SHP77 treated with DMSO at 0.1 percent for 48 hours (cell line): ENCODE results near the gene C17orf67.

Source experiments
- DNase-seq: peaks from one replicate; lab custom pipeline; 2025; lab: John Stamatoyannopoulos, UW

The C17orf67 gene

GRCh38 chr17:56808503-56808902, 25.2 kb downstream of the C17orf67 start:
- no peak for DNase-seq

- no peak for DNase-seq
These were observed 26.0 kb downstream of the C17orf67 start for GRCh38 chr17:56807723-56808122.

- no peak for DNase-seq
These were observed 26.8 kb downstream of the C17orf67 start for GRCh38 chr17:56806949-56807348.

- DNase-seq = no peak
These were observed 29.3 kb downstream of the C17orf67 start for GRCh38 chr17:56804454-56804853.

GRCh38 chr17:56803071-56803470, 30.6 kb downstream of the C17orf67 start:
- DNase-seq = no peak

- DNase-seq = no peak
These were observed 32.1 kb downstream of the C17orf67 start for GRCh38 chr17:56801459-56802178.

GRCh38 chr17:56798916-56799315, 34.8 kb downstream of the C17orf67 start:
- DNase-seq = no peak

- no peak for DNase-seq
These were observed 37.2 kb downstream of the C17orf67 start for GRCh38 chr17:56796536-56796935.

GRCh38 chr17:56795221-56795865, 38.4 kb downstream of the C17orf67 start:
- DNase-seq = no peak

- no peak for DNase-seq
These were observed 39.8 kb downstream of the C17orf67 start for GRCh38 chr17:56793957-56794356.

GRCh38 chr17:56793531-56793930, 40.2 kb downstream of the C17orf67 start:
- no peak for DNase-seq

GRCh38 chr17:56792267-56792666, 41.5 kb downstream of the C17orf67 start:
- no peak for DNase-seq

GRCh38 chr17:56786989-56787482, 46.7 kb downstream of the C17orf67 start:
- DNase-seq = no peak

- DNase-seq = no peak
These were observed 47.6 kb downstream of the C17orf67 start for GRCh38 chr17:56785997-56786680.

- DNase-seq = no peak
These were observed 48.3 kb downstream of the C17orf67 start for GRCh38 chr17:56785405-56785804.

GRCh38 chr17:56782338-56782737, 51.4 kb downstream of the C17orf67 start:
- no peak for DNase-seq

GRCh38 chr17:56781906-56782305, 51.8 kb downstream of the C17orf67 start:
- DNase-seq = no peak

GRCh38 chr17:56779898-56780777, 53.6 kb downstream of the C17orf67 start:
- DNase-seq = no peak

- no peak for DNase-seq
These were observed 54.4 kb downstream of the C17orf67 start for GRCh38 chr17:56779322-56779721.

GRCh38 chr17:56778898-56779297, 54.8 kb downstream of the C17orf67 start:
- DNase-seq = no peak

- no peak for DNase-seq
These were observed 55.9 kb downstream of the C17orf67 start for GRCh38 chr17:56777859-56778258.

GRCh38 chr17:56774650-56775049, 59.1 kb downstream of the C17orf67 start:
- DNase-seq = no peak
